ENCODE measurements around the gene NEU1. TPM values are rescaled to one million over a fixed set of nuclear protein-coding genes. Genes with fewer than 3 reads are reported as not detected.
"Not testable (repeated sequence)": the region's sequence is repeated elsewhere in the genome, so short reads cannot be mapped to it uniquely, and the experiment has no call there.

Gene NEU1
- total RNA-seq, 4 donors from 2014 or later = 20.5 to 28.4 (median 23.4) TPM

- intact Hi-C loops (cut with DNase I; ENCODE audit: low total_unique reads) = no loop called here
- Histone ChIP-seq H3K4me3 (peak overlapping the region; percentile 25 to 39), H3K4me1 (peaks cover 5 to 13% of the 10 kb centered on the region in 2 donors), H3K9me3 (no peaks in the 10 kb centered on the region), H3K36me3 (no peaks in the 10 kb centered on the region), H3K27me3 (no peaks in the 10 kb centered on the region), H3K27ac (peak overlapping the region; percentile 96 to 99)
- peak; percentile 37 to 88 for TF ChIP-seq POLR2A (IDR thresholded peaks at IDR 0.05)
- no peak for TF ChIP-seq CTCF (IDR thresholded peaks at IDR 0.05)
- DNase-seq = peak; percentile 90 to 95
Observed at GRCh38 chr6:31826793-31827285, 35.8 kb downstream of the NEU1 start.

- TF ChIP-seq CTCF (IDR thresholded peaks at IDR 0.05) = no peak
- TF ChIP-seq POLR2A (IDR thresholded peaks at IDR 0.05) = no peak
- no peak overlapping the region for H3K4me3 ChIP-seq
- H3K36me3 ChIP-seq = no peaks in the 10 kb centered on the region
- H3K27me3 ChIP-seq = no peaks in the 10 kb centered on the region
- H3K4me1 ChIP-seq = peaks cover 5 to 6% of the 10 kb centered on the region in 2 donors
- no peaks in the 10 kb centered on the region for H3K9me3 ChIP-seq
- intact Hi-C loops (cut with DNase I; ENCODE audit: low total_unique reads) = no loop called here
- no peak for DNase-seq
- H3K27ac ChIP-seq = peak overlapping the region; percentile 96 to 99
Observed at GRCh38 chr6:31825553-31825952, 37.1 kb downstream of the NEU1 start.

DNA sequence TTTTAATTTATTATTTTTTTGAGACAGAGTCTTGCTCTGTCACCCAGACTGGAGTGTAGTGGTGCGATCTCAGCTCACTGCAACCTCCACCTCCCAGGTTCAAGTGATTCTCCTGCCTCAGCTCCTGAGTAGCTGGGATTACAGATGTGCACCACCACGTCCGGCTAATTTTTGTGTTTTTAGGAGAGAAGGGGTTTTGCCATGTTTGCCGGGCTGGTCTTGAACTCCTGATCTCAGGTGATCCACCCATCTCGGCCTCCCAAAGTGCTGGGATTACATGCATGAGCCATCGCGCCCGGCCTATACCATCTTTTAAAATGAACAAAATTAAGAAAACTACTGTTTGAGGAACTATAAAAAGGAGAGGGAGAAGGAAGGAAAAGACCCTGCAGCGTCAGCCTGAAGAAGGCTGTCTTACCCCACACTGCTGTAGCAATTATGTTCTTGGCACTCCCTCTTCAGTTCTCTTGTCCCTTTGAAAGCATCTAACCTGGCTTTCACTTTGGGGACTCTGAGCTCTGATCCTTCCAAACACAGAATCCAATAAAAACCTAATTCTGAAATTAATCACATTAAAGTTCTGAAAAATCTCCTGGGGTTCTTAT is 38.9 kb downstream of the NEU1 start:
- H3K9me3 ChIP-seq; H3K27me3 ChIP-seq; DNase-seq; H3K4me3 ChIP-seq; H3K36me3 ChIP-seq; intact Hi-C loops (cut with DNase I; ENCODE audit: low total_unique reads): not testable (repeated sequence)
- peaks cover 5 to 12% of the 10 kb centered on the region in 2 donors for H3K4me1 ChIP-seq
- peak overlapping the region; percentile 96 to 99 for H3K27ac ChIP-seq

DNA sequence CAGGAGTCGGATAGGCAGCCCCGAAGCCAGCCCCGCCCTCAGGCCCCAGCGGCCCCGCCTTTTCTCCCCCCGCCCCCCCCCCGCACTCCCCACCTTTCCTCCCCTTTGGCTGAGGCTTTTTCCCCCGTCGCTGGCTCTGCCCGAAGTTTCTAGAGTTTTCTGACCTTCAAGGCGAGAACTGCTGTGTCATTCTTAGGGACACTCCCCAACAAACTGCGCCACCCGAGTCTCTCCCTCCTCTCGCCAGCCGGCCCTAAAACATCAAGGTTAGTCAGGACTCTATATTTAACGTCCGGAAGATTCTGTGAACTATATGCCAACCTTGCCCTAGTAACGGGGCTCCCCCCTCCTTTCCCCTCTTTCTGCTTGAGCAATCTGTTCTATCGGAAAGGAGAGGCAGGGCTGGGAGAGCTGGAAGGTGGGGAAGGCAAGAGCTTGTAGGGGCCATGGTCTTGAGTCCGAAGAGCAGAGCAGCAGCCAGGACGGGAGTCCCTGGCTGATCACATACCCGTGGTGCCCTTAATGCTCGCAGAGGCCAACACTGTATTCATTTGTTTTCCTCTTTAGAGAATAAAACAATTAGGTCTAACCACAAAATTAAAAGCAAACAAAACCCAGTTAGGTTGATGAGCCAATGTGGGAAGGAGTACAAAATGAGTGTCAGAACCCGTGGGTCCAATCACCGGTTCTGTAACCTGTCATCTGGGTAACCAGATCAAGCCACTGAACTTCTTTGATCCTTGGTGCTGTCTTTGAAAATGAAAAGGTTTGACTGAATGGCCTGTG is 40.4 kb downstream of the NEU1 start:
- peak overlapping the region; percentile 96 to 99 for H3K27ac ChIP-seq
- intact Hi-C loops (cut with DNase I; ENCODE audit: low total_unique reads) = no loop called here
- TF ChIP-seq CTCF (IDR thresholded peaks at IDR 0.05) (peak in 1 of 4 experiments; percentile 7), POLR2A (IDR thresholded peaks at IDR 0.05) (peak; percentile 71 to 90)
- no peaks in the 10 kb centered on the region for H3K36me3 ChIP-seq
- H3K4me3 ChIP-seq = peak overlapping the region; percentile 50 to 57
- peak; percentile 86 to 94 for DNase-seq
- no peaks in the 10 kb centered on the region for H3K9me3 ChIP-seq
- H3K27me3 ChIP-seq = no peaks in the 10 kb centered on the region
- peaks cover 5 to 12% of the 10 kb centered on the region in 2 donors for H3K4me1 ChIP-seq

GRCh38 chr6:31821301-31822035 is 41.2 kb downstream of the NEU1 start:
- no peaks in the 10 kb centered on the region for H3K36me3 ChIP-seq
- intact Hi-C loops (cut with DNase I; ENCODE audit: low total_unique reads) = no loop called here
- no peaks in the 10 kb centered on the region for H3K27me3 ChIP-seq
- peaks cover 5 to 12% of the 10 kb centered on the region in 2 donors for H3K4me1 ChIP-seq
- H3K4me3 ChIP-seq = peak overlapping the region; percentile 50 to 57
- DNase-seq = peak; percentile 71 to 72
- TF ChIP-seq POLR2A (IDR thresholded peaks at IDR 0.05) (peak; percentile 7 to 88), CTCF (IDR thresholded peaks at IDR 0.05) (no peak)
- peak overlapping the region; percentile 96 to 99 for H3K27ac ChIP-seq
- H3K9me3 ChIP-seq = no peaks in the 10 kb centered on the region

DNA sequence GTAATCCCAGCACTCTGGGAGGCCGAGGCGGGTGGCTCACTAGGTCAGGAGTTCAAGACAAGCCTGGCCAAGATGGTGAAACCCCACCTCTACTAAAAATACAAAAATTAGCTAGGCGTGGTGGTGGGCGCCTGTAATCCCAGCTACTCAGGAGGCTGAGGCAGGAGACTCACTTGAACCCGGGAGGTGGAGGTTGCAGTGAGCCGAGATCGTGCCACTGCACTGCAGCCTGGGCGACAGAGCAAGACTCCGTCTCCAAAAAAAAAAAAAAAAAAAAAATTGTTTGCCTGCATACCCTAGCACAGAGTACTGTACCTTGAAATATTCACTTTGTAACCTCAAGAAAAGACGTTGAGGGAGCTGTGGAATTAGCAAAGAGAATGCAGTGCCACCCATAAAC is 42.2 kb downstream of the NEU1 start:
- H3K9me3 ChIP-seq; H3K4me1 ChIP-seq; H3K36me3 ChIP-seq; intact Hi-C loops (cut with DNase I; ENCODE audit: low total_unique reads); H3K4me3 ChIP-seq; H3K27me3 ChIP-seq; DNase-seq: not testable (repeated sequence)
- peak overlapping the region; percentile 96 to 99 for H3K27ac ChIP-seq
